Measurements from ENCODE around the gene SCUBE1.

DNA sequence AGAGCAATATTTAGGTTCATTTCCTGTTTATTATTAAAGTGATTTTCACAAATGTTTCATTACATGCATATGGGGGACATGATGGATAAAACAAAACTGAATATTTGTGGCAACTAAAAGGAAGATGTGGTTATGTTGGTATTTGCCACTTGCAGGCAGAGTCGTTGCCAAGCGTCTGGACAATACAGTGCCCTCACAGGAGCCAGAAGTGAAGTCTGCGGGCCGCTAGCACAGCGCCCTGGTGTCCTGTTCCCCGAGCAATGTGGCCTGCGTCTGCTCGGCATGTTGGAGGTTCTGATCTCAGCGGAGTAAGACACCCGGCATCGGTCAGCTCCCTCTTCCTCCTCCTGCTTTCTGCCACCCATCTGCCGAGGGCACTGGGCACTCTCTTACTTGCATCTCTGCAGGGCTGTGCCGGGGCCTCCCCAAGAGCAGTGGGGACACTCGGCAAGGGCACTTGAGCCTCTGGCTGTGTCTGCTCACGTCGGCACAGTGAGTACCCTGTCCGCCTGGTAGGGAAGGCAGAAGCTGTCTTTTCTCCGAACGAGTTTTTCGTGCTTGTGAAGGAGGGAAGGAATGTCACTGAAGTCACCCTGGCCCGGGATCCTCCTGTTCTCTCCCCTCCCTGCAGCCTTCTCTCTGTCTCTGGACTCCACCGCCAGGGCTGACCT lies 145.8 kb downstream of the SCUBE1 start:
- TF ChIP-seq POLR2AphosphoS5 (IDR thresholded peaks at IDR 0.05) (no peak), EP300 (IDR thresholded peaks at IDR 0.05; ENCODE audit: low read depth) (no peak)
- TF ChIP-seq, protein P1, sequence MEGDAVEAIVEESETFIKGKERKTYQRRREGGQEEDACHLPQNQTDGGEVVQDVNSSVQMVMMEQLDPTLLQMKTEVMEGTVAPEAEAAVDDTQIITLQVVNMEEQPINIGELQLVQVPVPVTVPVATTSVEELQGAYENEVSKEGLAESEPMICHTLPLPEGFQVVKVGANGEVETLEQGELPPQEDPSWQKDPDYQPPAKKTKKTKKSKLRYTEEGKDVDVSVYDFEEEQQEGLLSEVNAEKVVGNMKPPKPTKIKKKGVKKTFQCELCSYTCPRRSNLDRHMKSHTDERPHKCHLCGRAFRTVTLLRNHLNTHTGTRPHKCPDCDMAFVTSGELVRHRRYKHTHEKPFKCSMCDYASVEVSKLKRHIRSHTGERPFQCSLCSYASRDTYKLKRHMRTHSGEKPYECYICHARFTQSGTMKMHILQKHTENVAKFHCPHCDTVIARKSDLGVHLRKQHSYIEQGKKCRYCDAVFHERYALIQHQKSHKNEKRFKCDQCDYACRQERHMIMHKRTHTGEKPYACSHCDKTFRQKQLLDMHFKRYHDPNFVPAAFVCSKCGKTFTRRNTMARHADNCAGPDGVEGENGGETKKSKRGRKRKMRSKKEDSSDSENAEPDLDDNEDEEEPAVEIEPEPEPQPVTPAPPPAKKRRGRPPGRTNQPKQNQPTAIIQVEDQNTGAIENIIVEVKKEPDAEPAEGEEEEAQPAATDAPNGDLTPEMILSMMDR (IDR thresholded peaks at IDR 0.05) = no peak
